Lower lobe of right lung (tissue), 2 donors: ENCODE results near the gene C6orf15. TPM values are rescaled to one million over a fixed set of nuclear protein-coding genes. Genes with fewer than 3 reads are reported as not detected.

Experiments used
- ATAC-seq, 2 donors: fragments of 200-7000 bp; cut with Tn5 transposase; one replicate each; pipeline ENCODE4 v1.9.1; 2020 to 2022; ENCODE audit warnings: mild to moderate bottlenecking in 2 of 2, moderate library complexity in 2 of 2
- DNase-seq: peaks from one replicate; pipeline ENCODE4 v3.0.0-alpha.2; 2020
- H3K27ac ChIP-seq: fragments of 200-600 bp; one replicate; pipeline ENCODE4 v1.8.0; 2022
- H3K27me3 ChIP-seq: fragments of 200-600 bp; one replicate; pipeline ENCODE4 v1.8.0; 2022; ENCODE audit warnings: low read depth
- H3K36me3 ChIP-seq: fragments of 200-600 bp; one replicate; pipeline ENCODE4 v1.8.0; 2022; ENCODE audit warnings: mild to moderate bottlenecking
- H3K4me1 ChIP-seq: fragments of 200-600 bp; one replicate; pipeline ENCODE4 v1.8.0; 2022
- H3K4me3 ChIP-seq: fragments of 200-600 bp; one replicate; pipeline ENCODE4 v1.8.0; 2022; ENCODE audit warnings: mild to moderate bottlenecking
- H3K9me3 ChIP-seq: fragments of 200-600 bp; one replicate; pipeline ENCODE4 v1.8.0; 2022
- intact Hi-C: fragments of 100-400 bp; cut with DNase I; formaldehyde crosslinking; loops from one replicate; pipeline ENCODE4 v1.11.0; 2022
- total RNA-seq: library from RNA; stranded (reverse); fragmentation: NEBNext Ultra II Directional; extraction: Animal tissue kit (Norgen Biotek cat#: 25700); gene quantifications from one replicate; pipeline ENCODE4 v1.2.1, GENCODE V29; 2021
- TF ChIP-seq, protein P1 (sequence below): fragments of 200-600 bp; IDR thresholded peaks from one replicate; pipeline ENCODE4 v1.8.0; 2022; ENCODE audit warnings: antibody characterized with exemption, mild to moderate bottlenecking
- donor health status: DM: no; HTN: yes; CAD: no; lungs with severe emphysema.

C6orf15 gene
- total RNA-seq, 1 donor from 2014 or later, result not detected

DNA sequence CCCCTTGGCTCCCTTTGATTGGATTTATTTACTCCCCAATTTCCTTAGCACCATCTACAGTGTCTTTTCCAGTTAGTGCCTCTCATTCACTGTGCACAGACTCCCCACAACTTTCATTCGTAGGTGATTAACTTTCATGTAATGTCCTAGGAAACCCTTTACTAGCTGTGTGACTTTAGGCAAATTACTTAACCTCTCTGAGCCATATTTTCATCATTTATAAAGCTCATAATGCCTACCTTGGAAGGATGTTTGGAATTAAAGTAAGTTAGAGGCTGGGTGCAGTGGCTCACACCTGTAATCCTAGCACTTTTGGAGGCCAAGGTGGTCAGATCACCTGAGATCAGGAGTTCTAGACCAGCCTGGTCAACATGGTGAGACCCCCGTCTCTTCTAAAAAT, 20.1 kb downstream of the C6orf15 start:
- no peak for ATAC-seq
- Histone ChIP-seq H3K4me3 (no peak overlapping the region), H3K36me3 (no peaks in the 10 kb centered on the region), H3K27me3 (no peaks in the 10 kb centered on the region), H3K4me1 (peaks cover 31% of the 10 kb centered on the region), H3K27ac (no peak overlapping the region), H3K9me3 (no peaks in the 10 kb centered on the region)
- TF ChIP-seq, protein P1, sequence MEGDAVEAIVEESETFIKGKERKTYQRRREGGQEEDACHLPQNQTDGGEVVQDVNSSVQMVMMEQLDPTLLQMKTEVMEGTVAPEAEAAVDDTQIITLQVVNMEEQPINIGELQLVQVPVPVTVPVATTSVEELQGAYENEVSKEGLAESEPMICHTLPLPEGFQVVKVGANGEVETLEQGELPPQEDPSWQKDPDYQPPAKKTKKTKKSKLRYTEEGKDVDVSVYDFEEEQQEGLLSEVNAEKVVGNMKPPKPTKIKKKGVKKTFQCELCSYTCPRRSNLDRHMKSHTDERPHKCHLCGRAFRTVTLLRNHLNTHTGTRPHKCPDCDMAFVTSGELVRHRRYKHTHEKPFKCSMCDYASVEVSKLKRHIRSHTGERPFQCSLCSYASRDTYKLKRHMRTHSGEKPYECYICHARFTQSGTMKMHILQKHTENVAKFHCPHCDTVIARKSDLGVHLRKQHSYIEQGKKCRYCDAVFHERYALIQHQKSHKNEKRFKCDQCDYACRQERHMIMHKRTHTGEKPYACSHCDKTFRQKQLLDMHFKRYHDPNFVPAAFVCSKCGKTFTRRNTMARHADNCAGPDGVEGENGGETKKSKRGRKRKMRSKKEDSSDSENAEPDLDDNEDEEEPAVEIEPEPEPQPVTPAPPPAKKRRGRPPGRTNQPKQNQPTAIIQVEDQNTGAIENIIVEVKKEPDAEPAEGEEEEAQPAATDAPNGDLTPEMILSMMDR, result no peak
- intact Hi-C loops, result no loop called here
- DNase-seq, result no peak

DNA sequence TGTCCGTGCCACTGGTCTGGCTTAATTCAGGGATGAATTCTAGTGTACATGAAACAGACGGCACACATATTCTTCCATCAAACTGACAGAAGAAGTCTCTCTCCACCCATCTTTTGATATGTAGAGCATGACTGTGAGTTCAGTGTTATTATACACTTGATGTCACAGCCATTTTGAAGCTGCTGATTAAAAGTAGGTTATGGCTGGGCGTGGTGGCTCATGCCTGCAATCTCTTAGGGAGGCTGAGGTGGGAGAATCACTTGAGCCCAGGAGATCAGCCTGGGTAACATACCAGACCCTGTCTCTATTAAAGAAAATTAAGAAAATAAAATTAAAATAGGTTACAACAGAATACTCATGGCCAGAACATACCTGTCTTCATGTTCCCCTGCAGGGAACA, 20.7 kb downstream of the C6orf15 start:
- H3K27ac ChIP-seq, result no peak overlapping the region
- no peaks in the 10 kb centered on the region for H3K9me3 ChIP-seq
- peaks cover 30% of the 10 kb centered on the region for H3K4me1 ChIP-seq
- ATAC-seq (no peak), DNase-seq (no peak)
- H3K36me3 ChIP-seq, result no peaks in the 10 kb centered on the region
- intact Hi-C loops, result no loop called here
- no peaks in the 10 kb centered on the region for H3K27me3 ChIP-seq
- no peak overlapping the region for H3K4me3 ChIP-seq
- TF ChIP-seq, protein P1, result no peak

DNA sequence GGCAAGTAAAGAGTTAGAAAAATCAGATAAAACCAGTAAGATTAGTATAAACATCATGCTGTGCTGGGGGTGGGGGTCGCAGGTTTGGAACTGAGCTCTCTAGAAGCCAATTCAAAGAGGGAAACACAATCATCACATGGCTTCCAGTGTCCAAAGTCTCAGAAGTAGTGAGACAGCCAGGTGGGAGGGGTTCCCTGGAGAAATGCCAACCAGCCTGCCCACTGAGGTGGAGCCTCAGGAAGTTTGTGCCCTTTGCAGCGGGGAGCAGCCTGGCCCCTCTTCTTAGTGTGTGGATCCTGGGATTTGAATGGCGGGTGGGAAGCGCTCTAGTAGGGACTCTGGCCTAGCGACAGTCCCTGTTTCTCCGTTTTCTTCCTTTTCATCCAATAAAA, 21.4 kb downstream of the C6orf15 start:
- no peaks in the 10 kb centered on the region for H3K27me3 ChIP-seq
- no peak overlapping the region for H3K27ac ChIP-seq
- no peaks in the 10 kb centered on the region for H3K36me3 ChIP-seq
- peaks cover 28% of the 10 kb centered on the region for H3K4me1 ChIP-seq
- no peaks in the 10 kb centered on the region for H3K9me3 ChIP-seq
- no peak for DNase-seq
- intact Hi-C loops, result no loop called here
- ATAC-seq, result no peak
- H3K4me3 ChIP-seq, result no peak overlapping the region
- TF ChIP-seq, protein P1, result no peak

DNA sequence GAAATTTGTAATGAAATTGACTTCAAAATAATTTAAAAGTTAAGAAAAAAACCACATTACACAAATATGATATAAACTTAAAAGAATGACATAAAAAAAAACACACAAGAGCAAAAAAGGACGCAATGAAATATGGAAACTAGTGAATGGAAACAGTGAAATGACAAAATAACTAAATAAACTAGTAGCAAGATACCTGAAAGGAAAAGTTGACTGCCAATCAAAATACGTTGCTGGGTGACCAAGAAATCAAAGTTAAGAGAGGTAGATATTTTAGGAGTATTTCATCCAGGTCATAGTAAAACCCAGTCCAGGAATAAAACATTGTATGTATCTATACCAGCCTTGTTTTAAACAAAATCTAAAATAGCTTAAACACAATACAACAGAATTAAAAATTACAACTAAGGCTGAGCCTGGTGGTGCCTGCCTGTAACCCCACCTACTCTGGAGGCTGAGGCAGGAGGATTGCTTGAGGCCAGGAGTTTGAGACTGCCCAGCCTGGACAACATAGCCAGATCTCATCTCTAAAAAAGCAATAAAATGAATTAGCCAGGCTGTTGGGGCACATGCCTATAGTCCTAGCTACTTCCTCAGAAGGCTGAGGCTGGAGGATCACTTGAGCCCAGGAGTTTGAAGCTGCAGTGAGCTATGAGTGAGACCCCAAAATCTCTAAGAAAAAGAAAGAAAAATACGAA, 22.0 kb downstream of the C6orf15 start:
- no peak for DNase-seq
- no peak overlapping the region for H3K4me3 ChIP-seq
- intact Hi-C loops, result no loop called here
- no peaks in the 10 kb centered on the region for H3K27me3 ChIP-seq
- H3K27ac ChIP-seq, result no peak overlapping the region
- H3K36me3 ChIP-seq, result no peaks in the 10 kb centered on the region
- TF ChIP-seq, protein P1, result no peak
- no peaks in the 10 kb centered on the region for H3K9me3 ChIP-seq
- peaks cover 28% of the 10 kb centered on the region for H3K4me1 ChIP-seq
- no peak for ATAC-seq

DNA sequence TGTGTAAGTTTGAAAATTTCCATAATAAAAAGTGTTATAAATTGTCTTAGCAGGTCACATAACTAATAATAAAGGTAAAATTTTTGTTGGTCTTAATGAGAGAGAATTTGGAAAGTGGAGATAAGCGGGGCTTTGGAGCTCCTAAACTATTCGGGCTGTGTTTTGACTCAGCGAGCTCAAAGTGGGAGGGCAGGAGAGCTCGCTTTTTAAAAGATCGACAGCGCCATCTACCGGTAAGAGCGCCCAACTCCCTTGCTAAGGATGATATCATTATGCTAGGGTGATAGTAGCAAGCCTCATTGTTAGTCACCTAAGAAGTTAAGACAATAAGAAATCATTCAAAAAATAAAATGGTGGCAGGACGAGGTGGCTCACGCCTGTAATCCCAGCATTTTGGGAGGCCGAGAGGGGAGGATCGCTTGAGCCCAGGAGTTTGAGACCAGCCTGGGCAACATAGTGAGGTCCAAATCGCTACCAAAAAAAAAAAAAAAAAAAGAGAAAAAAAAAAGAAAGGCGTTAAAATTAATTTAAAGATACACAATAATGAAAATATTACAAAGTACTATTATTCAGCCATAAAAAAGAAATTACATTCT, 24.8 kb downstream of the C6orf15 start:
- H3K4me1 ChIP-seq, result peaks cover 10% of the 10 kb centered on the region
- intact Hi-C loops, result no loop called here
- H3K4me3 ChIP-seq, result no peak overlapping the region
- ATAC-seq, result peak; percentile 93 to 96
- no peak overlapping the region for H3K27ac ChIP-seq
- H3K9me3 ChIP-seq, result no peaks in the 10 kb centered on the region
- peak; percentile 87 for DNase-seq
- TF ChIP-seq, protein P1, result peak; percentile 83
- H3K27me3 ChIP-seq, result no peaks in the 10 kb centered on the region
- H3K36me3 ChIP-seq, result no peaks in the 10 kb centered on the region
